GM18951 (cell line): ENCODE measurements around the gene LRRN4.

Source experiments
- POLR2A ChIP-seq: IDR thresholded peaks from 4 replicates; pipeline ENCODE4 v1.6.1; 2011; ENCODE audit warnings: mild to moderate bottlenecking; ENCODE audit not compliant: insufficient read length, insufficient read depth; ENCODE audit errors: extremely low read depth
- in situ Hi-C: fragments of 300-500 bp; cut with MboI; formaldehyde crosslinking; loops from one replicate; pipeline ENCODE4 v1.12.0; 2022; ENCODE audit warnings: low sequenced_read_pairs, mixed read lengths, inconsistent platforms; ENCODE audit not compliant: unreplicated experiment

Gene LRRN4

GRCh38 chr20:6053776-6054688, at the start of gene LRRN4:
TSS of gene LRRN4 (minus strand) at chr20:6054060. CDS start at chr20:6052799, 1,261 bp downstream.
- no peak for TF ChIP-seq POLR2A
- in situ Hi-C loops = no loop called here

GRCh38 chr20:6103301-6103700, 49.4 kb upstream of the LRRN4 start:
- in situ Hi-C loops = no loop called here
- TF ChIP-seq POLR2A = no peak

DNA sequence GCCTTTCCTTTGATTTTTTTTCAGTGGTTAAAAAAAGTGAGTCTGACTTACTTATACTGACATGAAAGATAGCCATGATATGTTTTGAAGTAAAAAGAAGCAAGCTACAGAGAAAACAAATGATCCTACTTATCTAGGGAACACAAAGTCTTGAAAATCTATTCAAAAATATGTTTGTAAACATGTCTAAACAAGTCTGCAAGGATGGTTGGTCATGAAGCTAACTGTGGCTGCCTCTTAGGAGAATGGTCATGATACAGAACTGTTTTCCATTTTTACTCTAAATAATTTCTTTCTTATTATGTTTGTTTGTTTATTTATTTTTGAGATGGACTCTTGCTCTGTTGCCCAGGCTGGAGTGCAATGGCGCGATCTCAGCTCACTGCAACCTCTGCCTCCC, 47.5 kb upstream of the LRRN4 start:
- in situ Hi-C loops = no loop called here
- TF ChIP-seq POLR2A = no peak

DNA sequence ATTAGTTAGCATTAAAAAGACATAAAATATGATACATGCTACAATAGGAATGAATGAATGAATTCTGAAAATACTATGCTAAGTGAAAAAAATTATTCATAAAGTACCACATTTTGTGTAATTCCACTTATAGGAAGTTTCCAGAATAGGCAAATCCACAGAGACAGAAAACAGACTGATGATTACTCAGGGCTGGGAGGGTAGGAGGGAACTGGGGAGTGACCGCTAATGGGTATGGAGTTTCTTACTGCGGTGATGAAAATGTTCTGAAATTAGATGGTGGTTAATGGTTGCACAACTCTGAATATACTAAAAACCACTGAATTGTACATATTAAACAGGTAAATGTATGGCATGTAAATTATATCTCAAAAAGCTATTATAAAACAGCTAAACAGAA, 46.4 kb upstream of the LRRN4 start:
- in situ Hi-C loops = no loop called here
- TF ChIP-seq POLR2A = no peak

- TF ChIP-seq POLR2A = no peak
- in situ Hi-C loops = no loop called here
These were observed 46.0 kb upstream of the LRRN4 start for GRCh38 chr20:6099819-6100218.

DNA sequence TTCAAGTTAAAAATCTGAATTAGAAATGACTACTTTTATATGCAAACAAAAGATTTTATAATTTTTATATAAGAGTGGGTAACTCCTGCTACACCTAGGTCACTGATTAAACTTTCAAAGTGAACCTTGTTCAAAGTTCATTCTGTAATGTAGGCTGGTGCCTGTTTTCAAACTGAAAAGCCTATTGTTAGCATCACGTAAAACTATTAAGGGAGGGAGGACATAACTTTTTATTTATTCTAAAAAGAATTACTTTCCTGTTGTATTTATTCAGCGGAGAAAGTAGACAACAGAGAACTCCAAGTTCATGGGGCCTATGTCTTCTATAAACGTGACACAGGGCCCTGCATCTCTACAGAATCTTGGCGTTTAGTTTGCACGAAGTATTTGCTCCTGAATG, 41.5 kb upstream of the LRRN4 start:
- in situ Hi-C loops = no loop called here
- TF ChIP-seq POLR2A = no peak

- no peak for TF ChIP-seq POLR2A
- in situ Hi-C loops = no loop called here
These were observed 40.7 kb upstream of the LRRN4 start for GRCh38 chr20:6094565-6094964.

GRCh38 chr20:6094063-6094462, 40.2 kb upstream of the LRRN4 start:
- in situ Hi-C loops = no loop called here
- TF ChIP-seq POLR2A = no peak

- TF ChIP-seq POLR2A = no peak
- in situ Hi-C loops = no loop called here
These were observed 37.8 kb upstream of the LRRN4 start for GRCh38 chr20:6091661-6092060.

- in situ Hi-C loops = no loop called here
- TF ChIP-seq POLR2A = no peak
These were observed 33.0 kb upstream of the LRRN4 start for GRCh38 chr20:6086868-6087267.

- no peak for TF ChIP-seq POLR2A
- in situ Hi-C loops = loop anchor here (5.0 kb wide), 1 partner anchor 557 kb away; no protein-coding TSS in a partner anchor
These were observed 30.1 kb upstream of the LRRN4 start for GRCh38 chr20:6083926-6084325.

DNA sequence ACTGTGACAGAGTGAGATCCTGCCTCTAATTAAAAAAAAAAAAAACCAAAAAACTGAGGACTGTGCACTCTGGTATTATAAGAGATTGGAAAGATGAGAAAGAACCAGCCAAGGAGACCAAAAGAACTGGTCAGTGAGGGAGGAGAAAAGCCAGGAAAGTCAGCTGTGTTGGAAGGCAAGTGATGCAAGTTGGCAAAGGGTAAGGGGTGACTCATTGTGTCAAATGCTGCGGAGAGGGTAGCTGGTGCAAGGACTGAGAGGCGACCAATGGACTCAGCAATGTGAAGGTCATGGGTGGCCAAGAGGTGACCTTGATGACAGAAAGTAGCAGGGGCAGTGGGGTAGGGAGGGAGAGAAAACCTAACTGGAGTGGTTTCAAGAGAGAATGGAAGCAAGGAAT, 27.4 kb upstream of the LRRN4 start:
- no peak for TF ChIP-seq POLR2A
- in situ Hi-C loops = loop anchor here (5.0 kb wide), 1 partner anchor 554 kb away; no protein-coding TSS in a partner anchor

- in situ Hi-C loops = no loop called here
- no peak for TF ChIP-seq POLR2A
These were observed 25.2 kb upstream of the LRRN4 start for GRCh38 chr20:6079016-6079415.
